ES-I3 (cell line): ENCODE data around the gene C10orf90.

ENCODE experiments used
- H3K36me3 ChIP-seq: 2 replicates; pipeline ENCODE4 v1.6.1; 2013; ENCODE audit warnings: mild to moderate bottlenecking, low read length, control low read depth, moderate library complexity; ENCODE audit not compliant: insufficient read depth
- H3K4me1 ChIP-seq: 2 replicates; pipeline ENCODE4 v1.6.1; 2013; ENCODE audit warnings: mild to moderate bottlenecking, control low read depth, low read length; ENCODE audit not compliant: insufficient read depth
- H3K9ac ChIP-seq: 2 replicates; pipeline ENCODE4 v1.6.1; 2013; ENCODE audit warnings: low read depth, mild to moderate bottlenecking, low read length, moderate library complexity
- H3K9me3 ChIP-seq: 2 replicates; pipeline ENCODE4 v1.6.1; 2013; ENCODE audit warnings: mild to moderate bottlenecking, low read length, moderate library complexity; ENCODE audit not compliant: control insufficient read depth, insufficient read depth

Gene C10orf90

DNA sequence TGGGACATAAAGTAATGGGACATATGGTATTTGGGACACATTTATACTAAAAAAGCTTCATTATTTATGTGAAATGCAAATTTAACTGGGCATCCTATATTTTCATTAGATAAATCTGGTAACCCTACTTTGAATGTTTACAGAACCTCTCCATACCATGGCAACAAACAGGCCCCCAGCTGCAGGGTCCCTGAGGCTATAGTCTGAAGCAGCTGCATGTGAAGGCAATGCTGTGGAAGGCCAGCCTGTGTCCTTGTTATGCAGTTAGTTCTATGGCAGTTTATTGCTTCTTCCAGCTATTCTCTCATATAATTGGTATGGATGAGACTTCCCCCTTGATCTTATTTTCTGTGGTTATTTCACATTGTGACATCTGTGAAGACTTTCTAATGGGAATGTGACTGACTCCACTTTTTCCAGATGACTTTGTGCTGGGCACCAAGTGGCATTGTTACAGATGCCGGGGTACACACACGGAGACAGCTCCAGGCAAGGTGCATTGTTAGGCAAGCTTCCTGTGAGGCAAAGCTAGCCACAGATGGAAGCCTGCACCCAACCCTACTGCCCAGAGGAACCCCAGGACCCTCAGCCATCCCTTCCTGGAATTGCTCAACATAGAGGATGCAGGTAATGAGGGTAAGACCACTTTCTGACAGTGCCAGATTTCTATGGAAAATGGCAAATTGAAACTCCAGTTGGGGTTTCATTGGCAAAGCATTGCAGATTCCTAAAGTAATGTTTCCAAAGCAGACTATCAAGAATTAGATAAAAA is 232.7 kb downstream of the C10orf90 start:
- Histone ChIP-seq H3K9me3 (0 out of 2 replicates have a peak, but pooled peaks cover 2% of the 10 kb centered on the region), H3K36me3 (no peaks in the 10 kb centered on the region), H3K4me1 (no peaks in the 10 kb centered on the region), H3K9ac (no peak overlapping the region)

DNA sequence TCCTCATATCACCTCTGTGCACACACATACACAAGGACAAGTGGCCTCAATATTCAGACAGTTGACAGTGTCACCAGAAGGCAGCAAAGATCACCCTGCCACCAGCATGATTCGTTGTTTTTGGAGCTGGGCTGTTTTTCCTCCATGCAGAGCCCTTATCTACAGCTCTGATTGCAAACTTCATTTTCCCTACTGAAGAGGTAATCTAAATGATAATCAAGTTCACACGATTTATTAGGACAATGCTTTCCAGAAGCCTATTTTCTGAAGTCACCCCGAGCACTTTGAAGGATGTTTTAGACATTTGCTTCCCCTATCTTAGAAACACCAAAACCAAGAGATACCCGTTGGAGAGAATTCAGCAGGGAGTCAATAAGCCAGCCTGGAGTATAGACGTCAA is 236.3 kb downstream of the C10orf90 start:
- Histone ChIP-seq H3K4me1 (no peaks in the 10 kb centered on the region), H3K9me3 (0 out of 2 replicates have a peak, but pooled peaks cover 2% of the 10 kb centered on the region), H3K36me3 (no peaks in the 10 kb centered on the region), H3K9ac (no peak overlapping the region)

DNA sequence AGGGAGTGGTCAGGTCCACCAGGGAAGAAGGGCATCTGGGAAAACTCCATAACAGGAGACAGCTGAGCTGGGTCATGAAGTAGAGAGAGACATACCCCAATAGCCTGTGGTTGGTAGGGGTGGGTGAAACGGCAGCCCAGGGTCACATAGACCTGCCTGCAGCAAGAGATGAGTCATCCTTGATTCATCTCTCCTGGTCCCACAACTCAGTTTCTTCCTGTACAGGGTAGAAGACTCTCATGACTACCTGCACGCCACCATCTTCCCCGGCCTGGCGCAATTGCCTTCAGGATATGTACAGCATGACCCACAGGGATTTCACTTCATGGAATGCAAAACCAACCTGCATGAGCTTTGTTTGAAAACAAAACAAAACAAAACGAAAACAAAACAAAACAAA is 237.1 kb downstream of the C10orf90 start:
- Histone ChIP-seq H3K9ac (no peak overlapping the region), H3K36me3 (no peaks in the 10 kb centered on the region), H3K4me1 (no peaks in the 10 kb centered on the region), H3K9me3 (0 out of 2 replicates have a peak, but pooled peaks cover 2% of the 10 kb centered on the region)

DNA sequence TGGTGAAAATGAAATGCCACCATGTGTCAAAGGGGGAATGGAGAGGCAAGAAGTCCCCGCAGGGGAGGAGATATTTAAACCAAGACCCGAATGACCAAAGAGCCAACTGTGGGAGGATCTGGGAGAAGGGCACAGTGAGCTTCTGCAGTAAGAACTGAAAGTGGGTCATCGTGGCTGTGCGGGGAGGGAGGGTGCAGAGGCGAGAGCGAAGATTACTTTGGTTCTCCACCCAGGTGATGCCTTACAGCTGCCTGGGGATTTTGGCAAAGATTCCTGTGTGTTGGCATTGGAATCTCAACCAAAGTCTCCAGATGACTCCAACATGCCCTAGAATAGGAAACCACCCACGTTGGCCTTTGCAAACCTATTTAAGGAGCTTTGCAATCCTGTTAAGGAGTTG is 238.0 kb downstream of the C10orf90 start:
- H3K36me3 ChIP-seq, result no peaks in the 10 kb centered on the region
- no peaks in the 10 kb centered on the region for H3K4me1 ChIP-seq
- H3K9me3 ChIP-seq, result 0 out of 2 replicates have a peak, but pooled peaks cover 2% of the 10 kb centered on the region
- H3K9ac ChIP-seq, result no peak overlapping the region

DNA sequence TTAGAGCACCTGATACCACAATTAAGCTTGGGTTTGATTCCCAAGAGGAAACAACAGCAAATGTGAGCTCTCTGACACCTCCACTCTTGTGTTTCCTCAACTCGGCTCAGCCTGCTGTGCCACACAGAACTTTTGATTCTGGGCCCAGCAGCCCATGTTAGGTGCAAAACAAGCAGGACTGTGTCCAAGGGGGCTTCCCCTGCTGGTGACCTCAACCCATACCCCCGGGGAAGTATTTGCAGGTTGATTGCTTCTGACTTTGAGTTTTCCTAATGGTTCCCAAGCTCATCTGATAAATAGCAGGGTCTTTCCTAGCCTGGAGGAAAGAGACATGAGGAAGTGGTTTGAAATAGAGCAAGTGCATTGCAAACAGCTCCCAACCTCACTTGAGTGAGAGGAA is 238.7 kb downstream of the C10orf90 start:
- H3K9ac ChIP-seq, result no peak overlapping the region
- H3K9me3 ChIP-seq, result 0 out of 2 replicates have a peak, but pooled peaks cover 2% of the 10 kb centered on the region
- no peaks in the 10 kb centered on the region for H3K36me3 ChIP-seq
- H3K4me1 ChIP-seq, result no peaks in the 10 kb centered on the region

DNA sequence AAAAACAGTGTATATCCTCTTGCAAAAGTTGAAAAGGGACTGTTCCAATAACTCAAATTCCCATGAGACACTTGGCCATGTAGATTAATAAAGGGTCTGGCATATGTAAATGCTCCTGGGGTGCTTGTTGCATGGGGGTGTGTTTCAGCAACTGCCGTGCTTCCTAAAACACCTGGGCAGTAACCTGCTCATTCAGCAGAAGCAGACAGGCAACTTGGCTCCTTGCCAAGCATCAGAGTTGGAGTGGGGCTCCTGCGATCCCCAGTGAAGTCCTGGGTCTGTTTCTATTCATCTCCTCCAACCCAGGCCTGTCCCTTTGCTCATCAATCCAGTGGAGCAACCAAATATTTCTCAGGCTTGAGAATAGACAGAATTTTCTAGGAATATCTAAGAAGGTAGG is 240.0 kb downstream of the C10orf90 start:
- Histone ChIP-seq H3K9me3 (0 out of 2 replicates have a peak, but pooled peaks cover 2% of the 10 kb centered on the region), H3K36me3 (no peaks in the 10 kb centered on the region), H3K9ac (no peak overlapping the region), H3K4me1 (0 out of 2 replicates have a peak, but pooled peaks cover 5% of the 10 kb centered on the region)

DNA sequence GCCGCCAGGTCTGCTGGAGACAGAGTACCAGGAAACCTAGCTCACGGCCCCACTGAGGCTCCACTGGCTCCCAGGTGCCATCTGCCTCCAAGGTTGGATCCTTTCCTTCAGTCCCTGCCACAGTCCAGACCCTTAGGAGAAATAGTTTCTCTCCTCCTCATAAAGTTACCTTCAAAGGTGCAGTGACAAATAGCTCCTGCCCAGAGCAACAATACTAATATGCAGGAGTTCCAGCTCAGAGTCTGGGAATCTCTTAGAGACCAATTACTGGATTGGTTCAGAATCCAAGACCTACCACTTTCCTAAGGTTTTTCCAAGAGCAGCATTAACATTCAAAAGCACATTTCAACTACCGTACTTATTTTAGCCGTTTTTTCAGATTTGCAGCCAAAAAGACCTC is 241.2 kb downstream of the C10orf90 start:
- Histone ChIP-seq H3K4me1 (0 out of 2 replicates have a peak, but pooled peaks cover 5% of the 10 kb centered on the region), H3K36me3 (no peaks in the 10 kb centered on the region), H3K9ac (no peak overlapping the region), H3K9me3 (0 out of 2 replicates have a peak, but pooled peaks cover 2% of the 10 kb centered on the region)

DNA sequence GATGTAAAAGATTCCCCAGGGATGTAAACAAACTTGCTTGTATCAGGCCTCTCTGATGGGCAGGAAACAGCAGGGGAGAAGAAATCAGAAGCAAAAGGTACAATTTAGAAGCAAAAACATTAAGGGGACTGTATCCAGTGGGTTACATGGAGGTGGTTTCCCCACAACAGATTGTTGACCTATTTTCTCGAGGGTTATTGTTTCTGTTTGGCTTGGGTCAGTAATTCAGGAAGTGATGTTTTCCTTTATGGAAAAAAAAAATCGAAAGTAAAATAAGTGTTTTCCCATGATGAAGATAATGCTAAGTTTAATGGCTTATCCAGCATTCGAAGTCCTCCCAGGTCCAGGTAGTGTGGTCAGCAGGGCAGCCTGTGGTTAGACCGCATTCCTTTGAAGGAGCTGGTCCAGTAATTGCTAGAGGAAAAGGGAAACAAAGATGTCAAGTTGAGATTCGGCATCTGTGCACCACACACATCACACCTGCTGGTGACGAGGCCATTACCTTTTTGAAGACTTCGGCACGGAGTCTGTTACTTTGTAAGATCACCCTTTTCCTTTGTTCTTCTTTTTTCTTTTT is 244.9 kb downstream of the C10orf90 start:
- H3K9ac ChIP-seq, result no peak overlapping the region
- no peaks in the 10 kb centered on the region for H3K36me3 ChIP-seq
- peaks cover 7% of the 10 kb centered on the region; the same call in 1 of the 2 replicates for H3K9me3 ChIP-seq
- H3K4me1 ChIP-seq, result 0 out of 2 replicates have a peak, but pooled peaks cover 5% of the 10 kb centered on the region

DNA sequence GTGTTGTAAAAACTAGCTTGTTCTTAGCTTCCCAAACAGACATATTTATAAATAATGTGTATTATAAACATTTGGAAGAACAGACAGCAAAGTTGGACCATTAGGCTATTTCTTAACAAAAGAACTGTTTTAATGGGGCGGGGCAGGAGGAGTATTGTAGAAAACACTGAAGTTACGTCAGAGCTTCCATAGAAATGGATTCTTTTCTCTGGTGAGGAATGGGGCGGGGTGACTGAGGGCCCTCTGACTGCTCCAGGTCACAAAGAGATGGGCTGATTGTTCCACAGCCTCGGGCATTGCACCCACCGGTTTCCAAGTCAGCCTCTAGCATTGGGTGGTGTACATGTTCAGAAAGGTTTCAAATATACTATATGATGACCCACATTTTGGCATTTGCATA is 245.5 kb downstream of the C10orf90 start:
- peaks cover 7% of the 10 kb centered on the region; the same call in 1 of the 2 replicates for H3K9me3 ChIP-seq
- 0 out of 2 replicates have a peak, but pooled peaks cover 5% of the 10 kb centered on the region for H3K4me1 ChIP-seq
- H3K36me3 ChIP-seq, result no peaks in the 10 kb centered on the region
- H3K9ac ChIP-seq, result no peak overlapping the region

DNA sequence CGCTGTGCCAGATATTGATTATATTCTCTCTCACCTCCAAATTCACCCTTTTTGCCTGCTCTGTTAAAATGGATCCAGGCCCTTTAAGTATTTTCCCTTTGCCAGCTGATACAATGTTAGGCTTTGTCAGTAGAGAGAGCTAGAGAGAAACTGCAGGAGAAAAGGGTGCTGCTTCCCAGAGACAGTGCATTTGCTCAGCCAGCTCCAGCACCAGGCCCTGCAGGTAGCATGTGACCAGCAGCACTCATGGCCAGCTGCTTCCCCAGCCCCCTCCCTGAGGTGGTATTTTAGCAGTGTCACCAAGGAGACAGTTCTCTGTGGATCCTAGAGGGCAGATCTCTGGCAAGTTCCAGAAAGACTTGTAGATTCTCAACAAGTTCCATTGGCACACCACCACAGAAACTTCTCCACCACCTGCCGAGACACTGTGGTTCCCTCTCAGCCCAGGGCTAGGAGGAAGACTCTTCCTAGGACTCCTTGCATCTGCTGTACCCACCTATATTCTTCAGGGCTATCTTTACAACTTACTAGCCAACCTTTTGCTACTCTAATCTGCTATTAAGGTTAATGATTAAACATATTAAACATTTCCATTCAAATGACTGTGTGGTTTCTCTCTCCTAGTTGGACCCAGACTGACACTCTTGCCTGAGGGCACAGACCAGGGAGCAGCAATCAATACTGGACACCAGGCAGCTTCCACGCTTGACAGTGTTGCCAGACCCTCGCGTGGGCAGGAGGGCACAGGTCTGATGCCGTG is 246.6 kb downstream of the C10orf90 start:
- H3K9me3 ChIP-seq, result peaks cover 7% of the 10 kb centered on the region; the same call in 1 of the 2 replicates
- 0 out of 2 replicates have a peak, but pooled peaks cover 5% of the 10 kb centered on the region for H3K4me1 ChIP-seq
- H3K9ac ChIP-seq, result no peak overlapping the region
- H3K36me3 ChIP-seq, result no peaks in the 10 kb centered on the region

DNA sequence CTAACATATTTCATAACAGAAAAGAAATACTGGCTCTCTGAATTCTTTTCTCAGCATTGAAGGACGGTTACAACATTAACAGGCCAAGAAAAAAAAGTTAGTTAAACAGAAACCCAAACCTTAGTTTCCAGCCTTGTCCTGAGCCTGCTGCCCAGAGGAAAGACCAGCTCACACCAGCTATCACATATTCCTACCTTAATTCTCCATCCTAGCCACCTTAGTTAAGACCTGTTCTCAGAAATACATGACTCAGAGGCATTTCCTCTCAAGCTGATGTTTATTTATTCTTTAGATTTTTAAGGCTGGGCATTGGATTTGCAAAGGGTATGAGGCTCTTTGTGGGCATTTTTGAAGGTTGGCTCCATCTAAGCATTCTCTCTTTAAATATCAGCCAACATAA is 247.9 kb downstream of the C10orf90 start:
- Histone ChIP-seq H3K36me3 (no peaks in the 10 kb centered on the region), H3K4me1 (0 out of 2 replicates have a peak, but pooled peaks cover 5% of the 10 kb centered on the region), H3K9me3 (peaks cover 7% of the 10 kb centered on the region; the same call in 1 of the 2 replicates), H3K9ac (no peak overlapping the region)

DNA sequence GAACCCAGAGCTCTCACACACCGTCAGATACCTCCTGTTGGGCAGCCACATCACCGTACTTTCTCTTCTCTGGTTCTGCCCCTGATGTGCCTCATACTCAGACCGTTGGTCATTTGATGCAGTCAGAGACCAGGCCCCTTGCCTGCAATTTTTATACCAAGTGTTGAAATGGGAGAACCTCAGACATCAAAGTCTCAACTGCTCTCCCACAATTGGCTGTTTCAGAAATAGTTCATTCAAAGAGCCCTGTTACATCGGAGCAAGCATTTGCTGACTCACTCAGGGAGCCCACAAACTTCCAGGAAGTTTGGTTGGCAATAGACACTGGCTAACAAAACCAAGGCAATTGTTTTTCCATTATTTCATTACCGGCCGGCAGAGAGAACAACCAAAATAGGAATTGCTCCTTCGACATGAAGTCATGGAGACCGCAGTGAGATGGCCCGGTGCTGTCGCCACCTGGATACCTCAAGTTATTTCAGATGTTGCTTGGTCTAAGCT is 248.7 kb downstream of the C10orf90 start:
- no peaks in the 10 kb centered on the region for H3K36me3 ChIP-seq
- H3K9me3 ChIP-seq, result peaks cover 7% of the 10 kb centered on the region; the same call in 1 of the 2 replicates
- H3K9ac ChIP-seq, result no peak overlapping the region
- 0 out of 2 replicates have a peak, but pooled peaks cover 5% of the 10 kb centered on the region for H3K4me1 ChIP-seq

DNA sequence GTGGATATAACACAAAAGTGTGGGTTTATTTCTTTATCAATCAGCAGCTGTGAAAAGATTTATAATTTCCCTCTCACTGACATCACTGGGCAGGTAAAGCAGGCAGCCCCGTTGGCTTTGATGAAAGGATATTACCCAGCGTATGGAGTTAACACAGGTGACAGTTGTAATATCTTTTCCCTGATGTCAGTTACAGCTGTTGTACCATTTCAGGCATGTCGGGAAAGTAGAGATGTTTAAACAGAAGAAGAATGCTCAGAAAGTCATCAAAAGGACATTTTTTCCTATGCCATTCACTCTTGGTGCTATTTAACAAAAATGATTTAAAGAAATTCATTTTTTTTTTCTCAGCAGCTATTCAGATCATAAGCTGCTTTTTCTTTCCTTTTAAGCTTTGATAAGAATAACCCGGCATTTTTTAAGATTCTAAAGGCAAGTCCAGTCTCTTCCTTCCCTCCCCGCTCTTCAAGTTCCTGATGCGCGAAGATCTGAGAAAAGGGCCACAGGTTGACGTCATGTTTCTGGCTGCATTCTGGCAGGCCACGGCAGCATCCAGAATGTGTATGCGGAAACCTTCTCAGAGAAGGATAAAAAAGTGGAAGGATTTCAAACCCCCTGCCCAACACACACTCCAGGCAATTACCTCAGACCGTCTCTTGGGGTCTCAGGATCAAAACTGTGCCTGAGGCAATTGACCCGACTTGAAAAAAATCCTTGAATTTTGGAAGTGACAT is 249.8 kb downstream of the C10orf90 start:
- 0 out of 2 replicates have a peak, but pooled peaks cover 3% of the 10 kb centered on the region for H3K4me1 ChIP-seq
- no peak overlapping the region for H3K9ac ChIP-seq
- H3K9me3 ChIP-seq, result peaks cover 7% of the 10 kb centered on the region; the same call in 1 of the 2 replicates
- no peaks in the 10 kb centered on the region for H3K36me3 ChIP-seq
